DOHH2 (cell line): ENCODE measurements around the gene NES.

Experiments used
- H3F3A ChIP-seq: fragments of 200-600 bp; sonication (generic), shearing (Covaris generic); 2 replicates; pipeline ENCODE4 v1.6.0; 2016; ENCODE audit warnings: antibody characterized with exemption, mild to moderate bottlenecking; ENCODE audit not compliant: control insufficient read depth, insufficient read depth
- H3K27ac ChIP-seq: fragments of 200-600 bp; sonication (generic); 2 replicates; pipeline ENCODE4 v1.5.1; 2014; ENCODE audit warnings: low read depth, mild to moderate bottlenecking, low read length, moderate library complexity
- H3K27me3 ChIP-seq: fragments of 200-600 bp; sonication (generic); 2 replicates; pipeline ENCODE4 v1.6.1; 2014; ENCODE audit warnings: mild to moderate bottlenecking, low read length, mixed read lengths; ENCODE audit not compliant: control insufficient read depth
- H3K36me3 ChIP-seq: fragments of 200-600 bp; sonication (generic); 2 replicates; pipeline ENCODE4 v1.6.1; 2014; ENCODE audit warnings: mild to moderate bottlenecking, low read length, moderate library complexity, mixed read lengths; ENCODE audit not compliant: control insufficient read depth
- H3K4me1 ChIP-seq: fragments of 200-600 bp; sonication (generic); 2 replicates; pipeline ENCODE4 v1.6.1; 2014; ENCODE audit warnings: mild to moderate bottlenecking, low read length, mixed read lengths; ENCODE audit not compliant: control insufficient read depth
- H3K4me2 ChIP-seq: fragments of 200-600 bp; sonication (generic); 2 replicates; pipeline ENCODE4 v1.6.0; 2014; ENCODE audit warnings: mild to moderate bottlenecking, low read length, moderate library complexity
- H3K4me3 ChIP-seq: fragments of 200-600 bp; sonication (generic); 2 replicates; pipeline ENCODE4 v1.5.1; 2014; ENCODE audit warnings: mild to moderate bottlenecking, low read length, mixed read lengths
- H3K79me2 ChIP-seq: fragments of 200-600 bp; sonication (generic); 2 replicates; pipeline ENCODE4 v1.6.1; 2014; ENCODE audit warnings: mild to moderate bottlenecking, low read length, mixed read lengths; ENCODE audit not compliant: control insufficient read depth
- H3K9me2 ChIP-seq: fragments of 200-600 bp; sonication (generic); replicated peaks from 2 replicates; pipeline ENCODE4 v1.6.1; 2014; ENCODE audit warnings: mild to moderate bottlenecking, low read length, mixed read lengths; ENCODE audit not compliant: control insufficient read depth
- H3K9me3 ChIP-seq: fragments of 200-600 bp; sonication (generic); 2 replicates; pipeline ENCODE4 v1.6.1; 2014; ENCODE audit warnings: antibody characterized with exemption, low read length, mixed read lengths; ENCODE audit not compliant: control insufficient read depth, insufficient read depth
- H4K20me1 ChIP-seq: fragments of 200-600 bp; sonication (generic); 2 replicates; pipeline ENCODE4 v1.6.0; 2014; ENCODE audit warnings: low read depth, mild to moderate bottlenecking, antibody characterized with exemption, low read length, moderate library complexity; ENCODE audit not compliant: control insufficient read depth, insufficient read depth
- CTCF ChIP-seq: fragments of 200-600 bp; sonication (generic); IDR thresholded peaks from one replicate; pipeline ENCODE4 v1.5.1; 2014; ENCODE audit warnings: antibody characterized with exemption, mild to moderate bottlenecking, low read depth, low read length; ENCODE audit not compliant: poor library complexity, severe bottlenecking
- EZH2phosphoT487 ChIP-seq: fragments of 200-600 bp; sonication (generic); IDR thresholded peaks from 2 replicates; pipeline ENCODE4 v1.6.1; 2017; ENCODE audit warnings: borderline replicate concordance, mild to moderate bottlenecking, antibody characterized with exemption, low read length, moderate library complexity, mixed read lengths

Gene NES

GRCh38 chr1:156696755-156697154, 19.5 kb upstream of the NES start:
- H3K9me2 ChIP-seq: no peaks in the 10 kb centered on the region
- peaks cover 18% of the 10 kb centered on the region for H3K4me1 ChIP-seq
- no peaks in the 10 kb centered on the region for H3K79me2 ChIP-seq
- H3K4me3 ChIP-seq: no peak overlapping the region
- no peak overlapping the region for H3K27ac ChIP-seq
- H4K20me1 ChIP-seq: no peaks in the 10 kb centered on the region
- no peaks in the 10 kb centered on the region for H3K36me3 ChIP-seq
- TF ChIP-seq EZH2phosphoT487: no peak
- TF ChIP-seq CTCF: no peak
- no peaks in the 10 kb centered on the region for H3K9me3 ChIP-seq
- no peak overlapping the region for H3K4me2 ChIP-seq
- peaks cover 42% of the 10 kb centered on the region for H3K27me3 ChIP-seq
- H3F3A ChIP-seq: no peaks in the 10 kb centered on the region

GRCh38 chr1:156694690-156694962, 17.4 kb upstream of the NES start:
- Histone ChIP-seq H4K20me1 (no peaks in the 10 kb centered on the region), H3K4me2 (no peak overlapping the region), H3K9me3 (no peaks in the 10 kb centered on the region), H3K9me2 (no peaks in the 10 kb centered on the region), H3K4me3 (no peak overlapping the region), H3K79me2 (no peaks in the 10 kb centered on the region), H3K27me3 (peaks cover 55% of the 10 kb centered on the region), H3K27ac (no peak overlapping the region), H3K36me3 (no peaks in the 10 kb centered on the region), H3K4me1 (peaks cover 18% of the 10 kb centered on the region), H3F3A (no peaks in the 10 kb centered on the region)
- TF ChIP-seq CTCF: no peak
- TF ChIP-seq EZH2phosphoT487: no peak

- Histone ChIP-seq H3K4me2 (no peak overlapping the region), H3K4me1 (peaks cover 21% of the 10 kb centered on the region), H3K9me3 (no peaks in the 10 kb centered on the region), H3K79me2 (no peaks in the 10 kb centered on the region), H3K36me3 (no peaks in the 10 kb centered on the region), H3K4me3 (no peak overlapping the region), H3F3A (no peaks in the 10 kb centered on the region), H3K27me3 (peaks cover 58% of the 10 kb centered on the region), H4K20me1 (no peaks in the 10 kb centered on the region), H3K27ac (no peak overlapping the region), H3K9me2 (no peaks in the 10 kb centered on the region)
- TF ChIP-seq CTCF: no peak
- no peak for TF ChIP-seq EZH2phosphoT487
Observed at GRCh38 chr1:156693848-156694689, 16.9 kb upstream of the NES start.
